Esophagus (tissue), 2 donors: ENCODE measurements around the gene NEU1. TPM values are rescaled to one million over a fixed set of nuclear protein-coding genes. Genes with fewer than 3 reads are reported as not detected.
A peak's percentile ranks its signal among the peaks of the same experiment; 100 is the strongest.

ENCODE experiments used
- H3K27ac ChIP-seq, 2 donors: one replicate each; pipeline ENCODE4 v1.5.1; 2013; ENCODE audit warnings: low read depth in 2 of 2, mild to moderate bottlenecking in 2 of 2, inconsistent platforms in 1 of 2, low read length in 1 of 2, moderate library complexity in 1 of 2
- H3K27me3 ChIP-seq, 2 donors: one replicate each; pipeline ENCODE4 v1.6.1; 2013; ENCODE audit warnings: low read length in 2 of 2, control low read depth in 1 of 2, mild to moderate bottlenecking in 1 of 2; ENCODE audit not compliant: insufficient read depth in 2 of 2, control insufficient read depth in 1 of 2
- H3K36me3 ChIP-seq, 2 donors: one replicate each; pipeline ENCODE4 v1.6.1; 2013; ENCODE audit warnings: low read length in 1 of 2; ENCODE audit not compliant: control insufficient read depth in 2 of 2, insufficient read depth in 2 of 2
- H3K4me1 ChIP-seq, 2 donors: one replicate each; pipeline ENCODE4 v1.6.1; 2013; ENCODE audit warnings: low read length in 1 of 2; ENCODE audit not compliant: control insufficient read depth in 2 of 2, insufficient read depth in 2 of 2
- H3K4me3 ChIP-seq, 2 donors: one replicate each; pipeline ENCODE4 v1.5.1; 2013; ENCODE audit warnings: low read length in 2 of 2, mild to moderate bottlenecking in 2 of 2, low read depth in 1 of 2, moderate library complexity in 1 of 2
- H3K9me3 ChIP-seq, 2 donors: one replicate each; pipeline ENCODE4 v1.6.1; 2013; ENCODE audit warnings: mild to moderate bottlenecking in 2 of 2, low read depth in 1 of 2, low read length in 1 of 2, moderate library complexity in 1 of 2; ENCODE audit not compliant: control insufficient read depth in 2 of 2, insufficient read depth in 1 of 2
- WGBS, 2 donors: extraction: QIAGEN DNeasy Blood & Tissue Kit; methylation state at CpG; one replicate each; pipeline ENCODE4 v1.1.7; 2013; 5-methylcytosine and 5-hydroxymethylcytosine counted together
- polyA plus RNA-seq, 2 donors: library from polyadenylated mRNA; stranded (reverse); fragments of 200-250 nt; gene quantifications; one replicate each; pipeline ENCODE4 v1.2.3, GENCODE V29; 2013
- donor health status: healthy with polysubstance abuse.
- donor health status: Bipolar disorder and iron deficiency.

Gene NEU1
- polyA plus RNA-seq, 2 donors = 13.6 to 14.6 TPM

GRCh38 chr6:31903957-31904356 lies 41.3 kb upstream of the NEU1 start:
- H3K27ac ChIP-seq = no peak overlapping the region
- H3K4me1 ChIP-seq = peaks cover 3 to 8% of the 10 kb centered on the region in 2 donors
- WGBS, 2 donors = 71 to 86% methylated on average over 3 of the region's 3 CpGs
- H3K4me3 ChIP-seq = no peak overlapping the region
- no peaks in the 10 kb centered on the region for H3K27me3 ChIP-seq
- peaks cover 0 to 3% of the 10 kb centered on the region in 2 donors for H3K36me3 ChIP-seq
- no peaks in the 10 kb centered on the region for H3K9me3 ChIP-seq

DNA sequence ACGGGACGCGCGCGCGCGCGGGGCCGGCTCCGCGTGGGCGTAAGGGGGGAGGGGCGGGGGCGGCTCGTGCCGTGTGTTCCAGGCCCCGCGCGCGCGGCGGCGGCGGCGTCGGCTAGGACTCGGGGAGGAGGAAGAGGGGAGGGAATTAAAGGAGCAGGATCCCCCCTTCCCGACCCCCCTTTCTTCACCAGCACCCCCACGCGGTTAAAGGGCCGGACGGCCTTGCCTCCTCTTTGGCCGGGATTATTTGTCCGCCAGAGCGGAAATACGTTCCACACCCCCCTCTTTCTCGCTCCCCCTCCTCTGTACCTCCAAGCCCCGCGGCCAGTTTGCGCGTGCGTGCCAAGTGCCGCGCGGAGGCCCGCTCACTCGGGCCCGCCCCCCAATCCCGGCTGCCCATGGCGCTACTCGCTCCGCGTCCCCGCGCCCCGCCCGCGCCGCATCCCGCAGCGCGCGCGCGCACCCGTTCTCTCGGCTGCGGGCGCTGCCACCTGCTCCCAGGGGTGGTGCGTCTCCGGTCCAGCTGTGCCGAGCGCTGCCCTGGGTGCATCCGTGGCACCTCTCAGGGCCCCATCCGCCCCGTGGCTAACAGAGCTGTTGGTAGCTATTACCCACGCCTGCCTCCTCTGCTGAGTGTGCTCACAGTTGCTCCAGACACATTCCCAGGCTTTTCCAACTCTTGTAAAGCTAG lies 39.5 kb upstream of the NEU1 start, which contains the start of gene ZBTB12:
Gene ZBTB12 (minus strand): TSS at position 134 of the 691 bp plus-strand sequence. CDS start 781 bp downstream, outside the sequence.
- H3K27ac ChIP-seq = peak within 1 kb of the TSS; percentile 77 to 91
- H3K36me3 ChIP-seq = peaks cover 0 to 3% of the 10 kb centered on the region in 2 donors
- peak within 1 kb of the TSS; percentile 58 to 74 for H3K4me3 ChIP-seq
- no peaks in the 10 kb centered on the region for H3K27me3 ChIP-seq
- H3K4me1 ChIP-seq = peaks cover 3 to 8% of the 10 kb centered on the region in 2 donors
- 1% methylated on average over 72 to 77 of the region's 77 CpGs for WGBS, 2 donors
- no peaks in the 10 kb centered on the region for H3K9me3 ChIP-seq

DNA sequence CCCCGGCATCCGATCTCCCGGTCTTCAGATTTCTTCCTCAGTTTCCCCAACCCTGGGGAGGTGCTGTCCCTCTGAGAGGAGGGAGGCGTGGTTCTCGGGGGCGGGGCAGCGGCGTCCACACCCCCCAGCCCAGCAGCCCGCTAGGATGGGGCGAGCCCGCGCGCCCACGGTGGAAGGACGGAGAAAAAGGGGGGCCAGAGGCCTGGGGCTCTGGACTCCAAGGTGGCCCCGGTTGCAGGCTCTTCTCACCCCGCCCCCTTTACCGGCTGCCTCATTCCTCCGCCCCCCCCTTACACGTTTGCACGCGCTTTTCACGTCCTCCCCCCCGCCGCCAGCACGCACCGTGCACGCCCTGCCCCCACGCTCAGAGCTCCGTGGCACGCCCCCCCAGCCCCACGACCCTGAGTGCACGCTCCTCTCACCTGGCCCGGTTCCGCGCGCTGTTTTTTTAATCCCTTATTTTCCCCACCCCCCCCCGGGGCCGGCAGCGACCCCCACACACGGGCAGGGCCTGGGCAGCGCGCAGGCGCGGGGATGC lies 38.9 kb upstream of the NEU1 start:
- Histone ChIP-seq H3K27ac (peak overlapping the region; percentile 77 to 91), H3K36me3 (peaks cover 0 to 3% of the 10 kb centered on the region in 2 donors), H3K4me3 (peak overlapping the region; percentile 58 to 74), H3K27me3 (no peaks in the 10 kb centered on the region), H3K4me1 (peaks cover 3 to 8% of the 10 kb centered on the region in 2 donors), H3K9me3 (no peaks in the 10 kb centered on the region)
- 2% methylated on average over 30 to 45 of the region's 45 CpGs for WGBS, 2 donors

DNA sequence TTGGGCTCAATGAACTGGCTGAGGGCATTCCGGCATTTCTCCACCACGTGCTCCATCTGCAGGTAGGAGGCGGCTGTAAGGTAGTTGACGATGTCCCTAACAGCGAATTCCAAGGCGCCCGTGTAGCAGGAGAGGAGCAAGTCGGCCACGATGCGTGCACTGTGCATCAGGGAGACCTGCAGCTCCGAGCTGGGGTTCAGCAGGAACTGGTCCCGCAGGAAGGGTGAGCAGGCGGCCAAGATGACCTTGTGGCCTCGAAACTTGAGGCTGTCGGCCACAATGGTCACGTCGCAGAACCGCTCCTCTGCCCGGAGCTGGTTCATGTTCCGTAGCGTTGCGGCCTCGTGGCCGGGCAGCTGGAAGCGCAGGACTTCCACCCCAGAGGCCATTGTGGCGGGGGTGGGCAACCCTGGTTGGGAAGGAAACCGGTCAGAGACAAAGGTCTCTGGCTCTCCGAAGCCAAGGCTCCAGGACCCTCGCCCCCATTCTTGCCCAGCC lies 38.3 kb upstream of the NEU1 start:
- peaks cover 0 to 3% of the 10 kb centered on the region in 2 donors for H3K36me3 ChIP-seq
- peaks cover 3 to 8% of the 10 kb centered on the region in 2 donors for H3K4me1 ChIP-seq
- no peaks in the 10 kb centered on the region for H3K9me3 ChIP-seq
- no peaks in the 10 kb centered on the region for H3K27me3 ChIP-seq
- 27 to 29% methylated on average over 29 of the region's 29 CpGs for WGBS, 2 donors
- peak overlapping the region; percentile 77 to 91 for H3K27ac ChIP-seq
- peak overlapping the region; percentile 58 to 74 for H3K4me3 ChIP-seq

- Histone ChIP-seq H3K36me3 (peaks cover 0 to 3% of the 10 kb centered on the region in 2 donors), H3K9me3 (no peaks in the 10 kb centered on the region), H3K27me3 (no peaks in the 10 kb centered on the region), H3K4me3 (no peak overlapping the region), H3K27ac (peak overlapping the region in 1 of 2 donors; percentile 40), H3K4me1 (peaks cover 3 to 8% of the 10 kb centered on the region in 2 donors)
- 75 to 80% methylated on average over 41 to 49 of the region's 49 CpGs for WGBS, 2 donors
Measured at GRCh38 chr6:31899882-31900722, 37.5 kb upstream of the NEU1 start.

- H3K36me3 ChIP-seq = peaks cover 0 to 3% of the 10 kb centered on the region in 2 donors
- H3K9me3 ChIP-seq = no peaks in the 10 kb centered on the region
- WGBS, 2 donors = 59 to 68% methylated on average over 5 of the region's 5 CpGs
- H3K4me1 ChIP-seq = peaks cover 3 to 8% of the 10 kb centered on the region in 2 donors
- no peak overlapping the region for H3K4me3 ChIP-seq
- H3K27ac ChIP-seq = no peak overlapping the region
- no peaks in the 10 kb centered on the region for H3K27me3 ChIP-seq
Measured at GRCh38 chr6:31899215-31899614, 36.6 kb upstream of the NEU1 start.

GRCh38 chr6:31898383-31899011 lies 35.9 kb upstream of the NEU1 start:
- peaks cover 0 to 3% of the 10 kb centered on the region in 2 donors for H3K36me3 ChIP-seq
- peaks cover 3 to 8% of the 10 kb centered on the region in 2 donors for H3K4me1 ChIP-seq
- H3K27ac ChIP-seq = peak overlapping the region; percentile 83 to 93
- 14 to 15% methylated on average over 8 of the region's 8 CpGs for WGBS, 2 donors
- no peaks in the 10 kb centered on the region for H3K27me3 ChIP-seq
- H3K9me3 ChIP-seq = no peaks in the 10 kb centered on the region
- H3K4me3 ChIP-seq = peak overlapping the region; percentile 74 to 84

DNA sequence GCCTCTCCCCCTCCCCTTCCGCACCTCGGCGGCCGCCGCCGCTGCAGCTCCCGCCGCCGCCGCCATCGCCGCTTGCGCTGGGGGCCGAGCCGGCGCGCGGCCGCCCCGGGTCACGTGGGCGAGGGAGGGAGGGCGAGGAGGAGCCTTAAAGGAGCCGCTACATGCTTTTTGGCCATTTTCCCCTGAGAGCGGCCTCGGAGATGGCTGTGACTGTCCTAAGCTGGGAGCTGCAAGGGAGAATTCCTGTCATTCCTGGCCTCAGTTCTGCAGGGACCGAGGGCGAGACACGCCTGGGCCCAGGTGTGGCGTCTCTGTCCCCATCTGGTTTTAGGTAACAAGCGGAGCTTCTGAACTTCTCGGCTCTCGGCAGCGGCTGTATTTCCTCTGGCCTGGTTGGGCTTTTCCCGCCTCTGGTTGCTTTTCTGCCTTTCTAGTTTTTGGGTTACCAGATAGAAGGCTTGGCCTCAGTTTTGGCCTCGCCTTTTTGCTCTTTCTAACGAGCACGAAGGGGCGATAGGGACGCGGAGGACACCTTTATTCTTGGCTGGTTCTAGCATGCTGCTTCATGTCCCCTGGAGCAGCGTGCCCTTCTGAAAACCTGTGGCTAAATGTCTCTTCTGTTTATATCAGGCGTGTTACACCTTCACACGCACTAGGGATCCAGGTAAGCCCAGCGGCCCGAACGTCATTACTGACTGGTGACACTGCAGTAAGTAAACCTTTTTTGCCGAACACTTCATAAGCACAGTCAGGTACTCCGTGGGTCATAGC lies 35.2 kb upstream of the NEU1 start, which contains the start of gene EHMT2:
Gene EHMT2 (minus strand): TSS at position 87 of the 771 bp plus-strand sequence. CDS start 21 bp downstream, at position 66.
- WGBS, 2 donors = 0% methylated on average over 40 to 49 of the region's 49 CpGs
- Histone ChIP-seq H3K4me3 (peak within 1 kb of the TSS; percentile 74 to 84), H3K36me3 (peaks cover 0 to 3% of the 10 kb centered on the region in 2 donors), H3K9me3 (no peaks in the 10 kb centered on the region), H3K4me1 (peaks cover 3 to 8% of the 10 kb centered on the region in 2 donors), H3K27me3 (no peaks in the 10 kb centered on the region), H3K27ac (peak within 1 kb of the TSS; percentile 83 to 93)
